Sciatic nerve (tissue), 2 donors: Measurements from ENCODE around the gene RIBC1. TPM values are rescaled to one million over a fixed set of nuclear protein-coding genes. Genes with fewer than 3 reads are reported as not detected.
A peak's percentile ranks its signal among the peaks of the same experiment; 100 is the strongest.
"Not testable (repeated sequence)": the region's sequence is repeated elsewhere in the genome, so short reads cannot be mapped to it uniquely, and the experiment has no call there.

Experiments used
- ATAC-seq: fragments of 200-7000 bp; cut with Tn5 transposase; one replicate; pipeline ENCODE4 v1.9.1; 2020; ENCODE audit warnings: mild to moderate bottlenecking, moderate library complexity
- DNase-seq: peaks from one replicate; pipeline ENCODE4 v3.0.0-alpha.2; 2020; ENCODE audit warnings: low spot score
- intact Hi-C: fragments of 100-400 bp; cut with DNase I; formaldehyde crosslinking; loops from one replicate; pipeline ENCODE4 v1.14.2; 2022
- total RNA-seq: library from RNA; stranded (reverse); fragmentation: NEBNext Ultra II Directional; extraction: Animal tissue kit (Norgen Biotek cat#: 25700); gene quantifications from one replicate; pipeline ENCODE4 v1.2.1, GENCODE V29; 2021
- donor health status: DM: no; HTN: no; CAD: no.
- donor health status: DM: no; HTN: no; CAD: no.

Gene RIBC1
- 2.1 TPM for total RNA-seq

DNA sequence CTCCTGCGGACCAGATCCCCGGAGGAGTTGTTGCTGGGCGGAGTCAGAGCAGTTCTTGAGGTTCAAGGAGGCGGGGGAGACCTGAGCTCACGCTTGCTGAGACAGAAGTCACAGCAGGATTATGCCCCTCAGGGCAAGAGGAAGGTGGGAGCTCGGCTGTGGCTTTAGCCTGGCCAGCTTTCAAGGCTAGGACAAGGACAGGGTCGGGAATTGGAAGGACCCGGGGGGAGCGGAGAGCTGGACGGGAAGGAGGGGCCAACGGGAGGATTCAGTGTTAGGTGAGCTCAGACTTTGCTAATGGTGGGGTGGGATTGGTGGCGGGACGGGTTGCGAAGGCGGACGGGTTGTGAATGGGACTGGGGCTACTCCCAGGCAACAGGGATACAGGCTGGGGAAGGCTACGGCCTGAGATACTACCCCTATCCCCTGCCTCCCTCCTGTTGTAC, at the start of gene RIBC1:
RIBC1 (plus strand) TSS at position 13 of the 446 bp plus-strand sequence. CDS start 3,404 bp downstream, outside the sequence.
- DNase-seq (no peak), ATAC-seq (peak; percentile 26)
- intact Hi-C loops = loop anchor here (10.0 kb wide), 1 partner anchor 108 kb away; no protein-coding TSS in a partner anchor

DNA sequence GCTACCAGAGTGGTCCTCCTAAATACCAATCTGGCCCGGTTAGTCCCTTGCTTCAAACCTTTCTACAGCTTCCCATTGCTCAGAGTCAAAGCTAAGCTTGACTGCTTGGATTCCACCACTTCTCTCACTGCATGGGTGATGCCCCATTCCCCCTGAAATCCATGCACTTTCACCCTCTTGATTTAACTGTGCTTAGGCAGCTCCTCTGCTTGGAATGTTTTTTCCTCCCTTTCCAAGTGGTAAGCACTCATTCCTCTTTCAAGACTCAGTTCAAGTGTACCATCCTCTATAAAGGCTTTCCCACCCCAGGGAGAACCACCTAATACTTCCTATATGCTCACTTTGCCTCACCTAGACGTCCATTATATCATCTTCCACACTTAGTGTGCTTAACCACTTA, 49.4 kb upstream of the RIBC1 start:
- ATAC-seq (no peak), DNase-seq (no peak)
- intact Hi-C loops = no loop called here

DNA sequence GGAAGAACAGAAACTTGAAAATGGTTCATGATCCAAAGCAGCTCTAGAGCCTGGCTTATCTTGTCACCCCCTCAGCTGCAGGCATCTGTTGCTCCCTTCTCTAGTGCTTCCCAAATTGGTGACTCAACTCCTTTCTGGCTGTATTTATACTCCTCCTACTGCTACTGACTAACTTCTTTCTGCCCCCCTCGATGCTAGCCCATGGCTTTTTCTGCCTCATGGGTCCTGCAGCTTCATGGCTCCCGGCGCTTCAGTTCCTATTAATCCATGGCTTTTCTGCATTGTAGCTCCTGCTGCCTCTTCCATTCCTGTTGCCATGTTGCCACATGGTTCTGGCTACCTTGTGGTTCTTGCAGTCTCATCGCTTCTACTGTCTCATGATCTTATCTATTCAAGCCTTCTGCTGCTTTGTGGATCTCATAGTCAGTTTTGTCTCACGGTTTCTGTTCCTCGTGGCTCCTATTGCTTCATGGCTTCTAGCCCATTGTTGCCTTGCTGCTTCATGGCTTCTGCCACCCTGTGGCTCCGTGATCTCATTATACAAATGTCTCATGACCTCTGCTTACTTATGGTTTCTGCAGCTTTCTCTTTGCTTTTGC, 48.4 kb upstream of the RIBC1 start:
- intact Hi-C loops = no loop called here
- no peak for DNase-seq
- ATAC-seq = no peak

DNA sequence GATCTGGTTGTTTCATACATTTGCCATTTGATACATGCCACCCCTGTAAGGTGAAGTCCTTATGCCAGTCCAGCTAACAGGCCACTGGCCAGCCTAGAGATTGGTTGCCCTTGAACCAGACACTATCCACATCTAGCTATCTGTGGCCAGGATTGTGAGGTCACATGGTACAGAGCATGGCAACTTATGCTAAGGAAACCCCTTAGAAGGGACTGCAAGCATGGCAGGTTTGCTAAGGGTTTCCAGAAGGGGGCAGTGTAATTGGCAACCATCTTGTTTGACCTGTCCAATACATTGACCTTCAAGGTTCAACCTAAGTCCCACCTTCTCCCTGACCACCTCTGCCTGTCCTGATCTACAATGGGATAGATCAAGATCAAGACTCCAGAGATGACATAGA, 47.8 kb upstream of the RIBC1 start:
- intact Hi-C loops = no loop called here
- ATAC-seq = no peak

DNA sequence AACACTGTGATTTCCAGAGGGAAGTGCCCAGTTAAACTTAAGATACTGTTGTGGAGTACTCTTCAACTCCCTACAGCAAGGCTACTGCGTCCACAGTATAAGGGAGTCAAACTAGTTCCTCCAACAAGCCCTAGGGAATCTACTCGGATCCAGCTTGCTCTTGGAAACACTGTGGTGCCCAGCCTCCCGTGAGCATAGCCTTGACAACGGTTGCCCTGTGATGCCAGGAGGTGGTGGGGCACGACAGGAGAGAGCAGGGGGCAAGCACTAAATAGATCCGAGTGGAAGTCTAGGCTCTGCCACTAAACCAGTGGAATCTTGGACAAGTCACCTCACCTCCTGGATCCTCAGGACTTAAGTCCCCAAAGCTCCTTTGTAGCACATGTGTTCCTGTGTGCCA, 45.8 kb upstream of the RIBC1 start:
- ATAC-seq (no peak), DNase-seq (no peak)
- intact Hi-C loops = no loop called here

More for the DNA sequence above, 47.8 kb upstream of the RIBC1 start:
- no peak for DNase-seq

DNA sequence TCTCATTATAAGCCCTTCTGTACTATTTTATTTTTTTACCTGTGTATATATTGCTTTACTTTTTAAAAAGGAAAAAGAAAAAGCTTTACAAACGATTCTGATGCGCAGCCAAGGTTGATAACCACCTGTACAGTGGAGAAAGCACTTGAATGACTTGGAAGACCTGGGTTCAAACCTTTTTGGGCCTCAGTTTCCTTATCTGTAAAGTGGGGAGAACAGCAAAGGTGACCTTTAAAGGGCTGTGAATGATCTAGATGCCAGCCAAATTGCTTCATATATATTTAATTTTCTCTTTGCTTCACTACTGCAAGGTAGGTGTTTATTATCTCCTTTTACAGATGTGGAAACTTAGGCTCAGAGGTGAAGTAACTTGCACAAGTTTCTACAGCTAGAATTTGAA, 45.2 kb upstream of the RIBC1 start:
- ATAC-seq (no peak), DNase-seq (no peak)
- intact Hi-C loops = no loop called here

DNA sequence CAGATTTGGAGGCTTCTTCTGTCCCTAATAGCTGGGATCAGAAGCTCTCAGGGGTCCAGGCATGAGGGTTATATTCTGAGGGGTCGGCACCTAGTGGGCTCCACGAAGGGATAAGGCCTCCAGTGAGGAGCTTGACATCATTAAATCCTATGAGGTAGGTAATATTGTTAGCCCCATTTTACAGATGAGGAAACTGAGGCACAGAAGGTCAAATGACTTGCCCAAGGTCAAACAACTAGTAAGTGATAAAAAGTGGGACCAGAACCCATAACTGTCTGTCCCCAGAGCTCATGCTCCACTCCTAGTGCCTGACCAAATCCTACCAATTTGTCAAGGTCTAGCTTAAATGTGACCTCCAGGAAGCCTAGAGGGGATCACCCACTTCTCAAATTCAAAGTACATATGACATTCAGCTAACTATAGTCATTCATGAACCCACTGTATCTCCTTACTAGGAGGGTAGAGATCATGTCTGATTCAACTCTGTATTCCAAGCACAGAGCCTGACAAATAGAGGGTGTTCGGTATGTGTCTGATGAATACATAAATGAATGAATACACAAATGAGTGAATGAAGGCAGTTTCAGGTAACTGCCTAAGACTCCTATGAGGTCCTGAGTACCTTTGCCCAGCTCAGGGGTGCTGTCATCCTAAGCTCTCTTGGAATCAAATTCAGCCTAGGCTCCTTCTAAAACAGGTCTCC, 43.5 kb upstream of the RIBC1 start:
- ATAC-seq = no peak
- no peak for DNase-seq
- intact Hi-C loops = no loop called here

DNA sequence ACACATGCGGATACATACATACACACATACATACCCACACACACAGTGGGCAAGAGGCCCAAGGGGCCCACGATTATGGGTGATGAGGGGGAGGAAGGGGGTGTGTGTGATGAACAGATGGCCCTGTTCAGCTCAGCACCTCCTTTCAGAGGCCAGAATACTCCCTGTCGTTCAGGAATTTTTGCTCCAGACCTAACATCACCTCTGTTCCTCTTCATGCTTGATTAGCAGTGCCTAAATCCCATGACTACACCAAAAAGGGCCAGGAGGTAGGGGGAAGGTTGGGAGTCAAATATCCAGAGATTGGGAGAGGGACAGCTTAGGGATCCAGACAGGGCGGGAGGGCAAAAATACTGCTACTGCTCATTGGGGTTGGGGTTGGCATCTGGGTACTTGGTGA, 42.9 kb upstream of the RIBC1 start:
- ATAC-seq = no peak
- intact Hi-C loops = loop anchor here (2.0 kb wide), 1 partner anchor 37 kb away; no protein-coding TSS in a partner anchor
- no peak for DNase-seq

DNA sequence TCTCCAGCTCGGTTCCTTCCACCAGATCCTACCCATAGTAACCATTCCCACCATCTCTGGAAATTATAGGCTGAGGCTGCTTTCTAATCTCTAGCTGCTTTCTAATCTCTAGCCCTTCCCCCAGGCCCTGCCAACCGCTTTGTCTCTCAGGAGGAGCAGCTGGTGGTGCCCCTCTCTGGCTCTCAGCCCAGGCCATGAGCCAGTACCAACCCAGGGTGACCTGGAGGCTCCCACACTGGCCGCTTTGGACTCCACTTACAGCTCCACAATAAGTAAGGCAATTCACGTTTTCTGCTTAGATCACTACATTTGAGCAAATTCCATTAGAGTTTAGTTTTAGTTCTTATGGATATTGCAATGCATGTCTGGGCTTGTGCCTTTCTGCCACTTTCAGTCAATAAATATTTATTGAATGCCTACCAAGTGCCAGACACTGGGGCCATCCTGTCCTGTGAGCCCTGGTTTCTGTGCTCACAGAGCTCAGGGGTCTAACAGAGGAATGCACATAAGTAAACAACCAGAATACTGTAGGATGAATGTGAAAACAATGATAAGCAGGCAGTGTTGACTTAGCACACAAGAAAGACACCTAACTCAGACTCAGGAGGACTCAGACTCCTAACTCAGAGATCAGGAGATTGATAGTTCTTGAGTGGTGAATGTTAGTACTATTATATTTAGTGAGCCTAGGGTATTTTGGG, 39.1 kb upstream of the RIBC1 start:
- no peak for ATAC-seq
- intact Hi-C loops = no loop called here
- no peak for DNase-seq

DNA sequence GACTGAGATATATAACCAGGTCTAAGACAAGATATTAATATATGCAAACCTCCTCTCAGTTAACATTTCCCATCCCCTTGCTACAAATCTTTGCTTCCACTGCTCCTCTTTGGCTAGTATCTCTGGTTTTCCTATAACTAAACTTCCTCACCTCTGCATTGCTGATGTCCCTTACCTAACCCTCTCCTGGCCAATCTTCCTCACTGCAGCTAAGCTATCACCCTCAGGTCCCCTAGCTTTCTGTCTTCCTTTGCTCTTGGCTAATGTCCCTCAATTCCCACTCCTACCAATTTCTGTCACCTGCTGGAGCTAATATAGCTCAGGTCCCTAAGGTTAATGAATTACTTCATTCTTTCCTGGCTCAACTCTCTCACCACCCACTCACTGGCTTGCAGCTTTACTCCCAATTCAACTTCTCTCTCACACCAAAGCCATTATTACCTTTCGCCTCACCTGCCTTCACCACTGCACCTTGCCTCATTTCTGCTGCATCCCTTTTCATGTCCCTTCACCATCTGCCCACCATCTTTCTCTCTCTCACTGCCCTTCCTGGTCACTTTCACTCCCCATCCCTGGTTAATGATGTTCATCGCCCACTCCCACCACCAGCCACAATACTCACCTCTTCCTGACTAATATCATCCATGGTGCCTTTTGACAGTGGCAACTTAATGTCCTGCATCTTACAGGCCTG, 26.9 kb upstream of the RIBC1 start:
- DNase-seq = no peak
- ATAC-seq = no peak
- intact Hi-C loops = no loop called here

DNA sequence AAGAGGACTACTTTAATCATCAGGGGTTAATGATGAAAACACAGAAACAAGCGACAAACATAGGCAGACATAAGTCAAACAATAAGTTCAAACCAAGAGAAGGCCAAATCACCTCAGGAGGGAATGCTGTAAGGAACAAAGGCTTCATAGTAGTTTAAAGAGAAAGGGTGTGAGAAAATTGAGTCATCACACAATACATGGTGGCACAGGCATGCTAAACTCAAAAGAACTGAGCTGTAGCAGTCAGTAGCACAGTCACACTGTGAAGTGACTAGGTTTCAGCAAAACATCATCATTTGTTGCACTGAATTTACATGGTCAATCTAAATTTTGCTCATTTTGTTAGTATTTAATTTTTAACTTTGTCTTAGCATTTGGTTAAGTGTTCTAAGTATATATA, 24.5 kb upstream of the RIBC1 start:
- intact Hi-C loops = no loop called here
- no peak for DNase-seq
- no peak for ATAC-seq

DNA sequence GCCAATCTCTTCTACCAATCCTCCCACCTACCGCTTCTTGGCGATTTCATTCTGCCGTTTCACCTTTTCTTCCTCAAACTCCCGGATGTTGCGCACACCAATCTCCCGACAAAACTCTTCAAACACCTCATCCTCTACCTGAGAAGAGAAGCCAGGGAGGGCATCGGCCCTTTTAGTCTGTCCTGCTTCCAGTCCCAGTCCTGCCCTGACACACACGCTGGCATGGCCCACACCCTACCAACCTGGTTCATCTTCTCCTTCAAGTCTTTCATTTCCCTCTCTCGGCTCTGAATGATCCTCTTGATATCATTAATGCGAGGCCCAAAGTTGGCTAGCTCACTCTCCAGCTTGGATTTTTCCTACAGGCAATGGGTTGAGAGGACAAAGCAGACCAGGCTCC, 19.1 kb upstream of the RIBC1 start:
- ATAC-seq (no peak), DNase-seq (no peak)
- intact Hi-C loops = no loop called here

DNA sequence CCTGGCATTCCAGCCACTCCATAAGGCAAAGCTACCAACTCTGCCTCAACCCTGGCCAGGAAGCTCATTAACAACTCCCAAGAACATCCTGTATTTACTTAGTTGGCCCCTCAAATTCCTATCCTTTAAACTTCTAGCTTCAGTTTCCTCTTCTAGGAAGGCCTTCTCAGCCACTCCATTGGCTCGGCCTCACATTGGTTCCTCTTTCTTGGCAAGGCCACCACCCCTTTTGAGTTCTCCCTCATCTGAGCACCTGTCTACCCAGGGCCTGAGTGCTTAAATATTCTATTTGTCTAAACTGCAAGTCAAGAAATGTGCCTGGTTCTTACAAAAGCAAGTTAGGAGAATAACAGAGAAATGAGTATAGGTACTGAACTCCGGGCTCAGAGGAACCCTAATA, 10.2 kb upstream of the RIBC1 start:
- ATAC-seq = no peak
- intact Hi-C loops = no loop called here
- DNase-seq = no peak

DNA sequence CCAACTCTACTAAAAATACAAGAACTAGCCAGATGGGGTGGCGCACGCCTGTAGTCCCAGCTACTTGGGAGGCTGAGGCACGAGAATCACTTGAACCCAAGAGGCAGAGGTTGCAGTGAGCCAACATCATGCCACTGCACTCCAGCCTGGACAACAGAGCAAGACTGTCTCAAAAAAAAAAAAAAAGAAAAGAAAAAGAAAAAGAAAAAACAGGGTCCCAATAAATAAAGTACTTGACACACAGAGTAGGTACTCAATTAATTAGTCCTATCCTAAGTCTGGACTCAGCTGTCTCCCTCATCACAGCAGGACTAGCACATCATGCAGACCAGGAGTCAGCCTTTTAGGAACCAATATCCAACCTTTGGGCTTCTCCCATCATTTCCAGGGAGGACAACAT, 2.3 kb upstream of the RIBC1 start:
- not testable (repeated sequence) for DNase-seq, ATAC-seq
- intact Hi-C loops = loop anchor here (10.0 kb wide), 1 partner anchor 106 kb away; no protein-coding TSS in a partner anchor

DNA sequence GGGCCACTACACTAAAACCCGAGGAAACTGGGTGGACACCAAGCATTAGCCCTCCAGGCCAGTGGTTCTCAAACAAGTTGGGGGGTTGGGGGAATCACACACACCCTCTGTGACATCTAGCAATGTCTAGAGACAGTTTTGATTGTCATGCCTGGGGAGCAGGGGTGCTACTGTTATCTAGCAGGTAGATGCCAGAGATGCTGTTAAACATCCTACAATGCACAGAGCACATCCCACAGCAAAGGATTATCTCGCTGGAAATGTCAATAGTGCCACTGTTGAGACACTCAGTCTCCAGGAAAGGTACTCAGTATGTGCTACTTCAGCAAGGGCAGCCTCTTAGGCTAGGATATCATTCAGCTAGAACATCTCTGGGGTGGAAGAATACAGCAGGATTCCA, 1.5 kb upstream of the RIBC1 start:
- intact Hi-C loops = loop anchor here (10.0 kb wide), 1 partner anchor 106 kb away; no protein-coding TSS in a partner anchor
- no peak for ATAC-seq
- no peak for DNase-seq

DNA sequence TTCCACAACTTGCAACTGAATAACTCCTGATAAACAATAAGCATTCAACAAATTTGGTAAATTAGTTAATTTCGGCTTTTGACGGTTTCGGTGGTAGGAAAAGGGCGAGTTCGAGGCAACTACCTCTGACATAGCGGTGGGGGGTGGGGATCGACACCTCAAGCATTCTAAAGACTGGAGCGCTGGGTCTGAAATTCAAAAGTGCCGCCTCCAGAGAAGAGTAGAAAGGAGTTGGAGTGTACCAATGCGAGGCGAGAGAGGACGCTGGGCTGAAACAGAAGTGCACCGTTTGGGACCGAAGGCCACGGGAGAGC, 944 bp upstream of the RIBC1 start:
- no peak for DNase-seq
- intact Hi-C loops = loop anchor here (10.0 kb wide), 1 partner anchor 107 kb away; no protein-coding TSS in a partner anchor
- no peak for ATAC-seq

DNA sequence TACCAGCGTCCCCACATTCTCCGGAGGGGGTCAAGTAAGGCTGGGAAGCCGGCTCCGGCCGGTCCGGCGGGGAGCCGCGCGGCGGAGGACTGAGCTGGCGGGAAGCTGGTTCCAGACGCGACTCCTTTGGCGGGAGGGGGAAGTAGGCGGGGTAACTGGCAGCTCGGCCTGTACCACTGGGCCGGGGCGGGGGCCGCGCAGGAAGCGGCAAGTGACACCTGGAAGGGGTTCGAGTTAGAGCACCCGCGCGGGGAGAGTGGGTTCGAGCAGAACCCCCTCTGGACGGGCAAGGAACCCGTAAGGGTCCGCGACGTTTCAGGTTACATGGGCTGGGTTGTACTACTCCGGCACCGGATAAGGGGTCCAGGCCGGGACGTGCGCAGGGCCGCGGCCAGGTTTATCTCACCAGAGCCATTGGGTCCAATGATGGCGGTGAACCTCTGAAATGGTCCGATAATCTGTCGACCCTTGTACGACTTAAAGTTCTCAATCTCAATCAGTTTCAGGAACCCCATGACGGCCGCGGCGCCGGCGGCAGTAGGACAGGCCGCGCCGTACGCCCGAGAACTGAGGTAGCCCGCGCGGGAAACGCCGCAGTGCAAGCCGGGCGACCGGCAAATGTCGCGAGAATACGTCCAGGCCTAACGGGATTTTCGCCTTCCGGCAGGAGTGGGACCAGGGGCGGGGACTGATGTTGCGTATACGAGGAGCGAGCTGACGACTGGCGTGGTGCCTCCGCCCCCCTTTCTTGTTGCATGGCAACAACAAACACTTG, 400 bp upstream of the RIBC1 start, which contains the start of gene SMC1A:
SMC1A (minus strand) TSS at position 569 of the 775 bp plus-strand sequence; CDS start at position 515, 54 bp downstream.
- ATAC-seq (peak; percentile 98), DNase-seq (peak; percentile 99)
- intact Hi-C loops = loop anchor here (10.0 kb wide), 1 partner anchor 107 kb away; no protein-coding TSS in a partner anchor

DNA sequence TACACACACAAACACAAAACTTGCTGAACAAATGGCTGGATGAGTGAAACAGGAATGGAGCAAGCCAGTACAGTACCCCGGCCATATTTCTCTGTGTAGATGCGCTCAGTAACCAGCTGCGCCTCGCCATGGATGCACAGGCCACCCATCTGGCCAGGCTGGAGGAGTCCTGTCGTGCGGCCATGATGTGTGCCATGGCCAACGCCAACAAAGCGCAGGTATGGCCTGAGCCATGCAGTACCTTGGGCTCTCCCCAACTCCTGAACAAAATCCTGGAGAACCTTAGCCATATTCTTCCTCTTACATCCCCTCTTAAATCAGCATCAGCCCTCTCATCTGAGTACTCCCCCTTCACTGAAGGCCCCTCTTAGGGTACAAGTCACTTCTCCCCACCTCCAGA, 7.1 kb downstream of the RIBC1 start:
- DNase-seq (no peak), ATAC-seq (no peak)
- intact Hi-C loops = loop anchor here (10.0 kb wide), 1 partner anchor 115 kb away; no protein-coding TSS in a partner anchor

DNA sequence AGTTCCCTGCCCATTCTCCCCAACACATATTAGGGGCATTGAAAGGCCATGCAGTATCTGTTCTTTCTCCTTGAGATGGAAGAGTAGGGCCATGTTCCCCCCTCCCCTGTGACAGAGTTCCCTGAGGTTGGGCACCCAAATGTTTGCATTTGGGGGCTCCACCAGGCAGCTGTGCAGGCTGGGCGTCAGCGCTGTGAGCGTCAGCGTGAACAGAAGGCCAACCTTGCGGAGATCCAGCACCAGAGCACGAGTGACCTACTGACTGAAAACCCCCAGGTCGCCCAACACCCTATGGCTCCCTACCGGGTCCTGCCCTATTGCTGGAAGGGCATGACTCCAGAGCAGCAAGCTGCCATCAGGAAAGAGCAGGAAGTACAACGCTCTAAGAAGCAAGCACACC, 7.6 kb downstream of the RIBC1 start:
- DNase-seq (no peak), ATAC-seq (no peak)
- intact Hi-C loops = no loop called here
